Cardiac fibroblast (primary cell): ENCODE measurements around the gene EWSR1.
"Not testable (repeated sequence)": the region's sequence is repeated elsewhere in the genome, so short reads cannot be mapped to it uniquely, and the experiment has no call there.

ENCODE experiments used
- DNase-seq, 2 donors: peaks; one replicate each; pipeline versions ENCODE4 v3.0.0 to v3.0.0-alpha.2; 2010; ENCODE audit warnings: low read depth in 2 of 2
- H3K4me3 ChIP-seq, 2 donors: replicated peaks in 1 of 2; 1 replicate in 1 of 2; 2 replicates in 1 of 2; pipeline ENCODE4 v1.5.1; 2011; ENCODE audit warnings: low read depth in 2 of 2, low read length in 2 of 2, mild to moderate bottlenecking in 2 of 2, moderate library complexity in 1 of 2
- CTCF ChIP-seq: IDR thresholded peaks from one replicate; pipeline ENCODE4 v1.5.1; 2011; ENCODE audit warnings: low read depth, mild to moderate bottlenecking, low read length, inconsistent platforms

EWSR1 gene, protein sequence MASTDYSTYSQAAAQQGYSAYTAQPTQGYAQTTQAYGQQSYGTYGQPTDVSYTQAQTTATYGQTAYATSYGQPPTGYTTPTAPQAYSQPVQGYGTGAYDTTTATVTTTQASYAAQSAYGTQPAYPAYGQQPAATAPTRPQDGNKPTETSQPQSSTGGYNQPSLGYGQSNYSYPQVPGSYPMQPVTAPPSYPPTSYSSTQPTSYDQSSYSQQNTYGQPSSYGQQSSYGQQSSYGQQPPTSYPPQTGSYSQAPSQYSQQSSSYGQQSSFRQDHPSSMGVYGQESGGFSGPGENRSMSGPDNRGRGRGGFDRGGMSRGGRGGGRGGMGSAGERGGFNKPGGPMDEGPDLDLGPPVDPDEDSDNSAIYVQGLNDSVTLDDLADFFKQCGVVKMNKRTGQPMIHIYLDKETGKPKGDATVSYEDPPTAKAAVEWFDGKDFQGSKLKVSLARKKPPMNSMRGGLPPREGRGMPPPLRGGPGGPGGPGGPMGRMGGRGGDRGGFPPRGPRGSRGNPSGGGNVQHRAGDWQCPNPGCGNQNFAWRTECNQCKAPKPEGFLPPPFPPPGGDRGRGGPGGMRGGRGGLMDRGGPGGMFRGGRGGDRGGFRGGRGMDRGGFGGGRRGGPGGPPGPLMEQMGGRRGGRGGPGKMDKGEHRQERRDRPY

GRCh38 chr22:29267858-29268510, at the start of gene EWSR1, which contains the start of gene RHBDD3:
EWSR1 (plus strand) TSS chr22:29268268; CDS start chr22:29268337, 69 bp downstream.
RHBDD3 (minus strand) TSS chr22:29267981; CDS start chr22:29265626, 2,355 bp downstream.
- TF ChIP-seq CTCF: no peak
- H3K4me3 ChIP-seq: peak within 1 kb of the TSS; percentile 84 to 88
- peak; percentile 99 for DNase-seq

DNA sequence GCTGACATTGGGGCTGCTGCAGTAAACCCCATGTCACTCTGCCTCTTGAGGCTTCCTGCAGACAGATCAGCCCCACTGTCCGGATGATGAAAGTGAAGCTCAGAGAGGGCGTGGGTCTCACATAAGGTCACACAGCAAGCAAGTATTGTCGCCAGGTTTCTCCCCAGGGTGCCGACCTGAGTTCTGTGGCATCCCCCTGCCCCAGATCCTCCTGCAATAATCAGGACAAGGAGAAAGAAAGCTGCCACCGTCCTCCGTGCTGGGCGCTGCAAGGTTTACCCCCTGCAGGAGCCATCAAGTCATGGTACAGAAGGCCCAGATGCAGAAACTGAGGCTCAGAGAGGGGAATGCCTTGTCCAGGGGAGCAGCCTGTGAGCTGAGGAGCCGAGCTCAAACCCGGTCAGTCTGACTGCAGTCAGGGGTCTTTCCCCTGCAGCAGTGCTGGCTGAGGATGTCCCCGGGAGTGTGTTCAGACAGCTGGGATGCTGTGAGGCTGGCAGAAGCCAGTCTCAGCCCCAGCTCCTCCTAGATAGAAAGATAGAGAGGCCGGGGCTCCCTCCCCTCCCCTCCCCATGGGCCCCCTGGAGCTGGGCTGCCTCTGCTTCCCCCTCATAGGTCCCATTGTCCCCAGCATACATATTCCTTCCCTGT, 49.2 kb upstream of the EWSR1 start:
- H3K4me3 ChIP-seq: no peak overlapping the region
- DNase-seq: no peak
- no peak for TF ChIP-seq CTCF

DNA sequence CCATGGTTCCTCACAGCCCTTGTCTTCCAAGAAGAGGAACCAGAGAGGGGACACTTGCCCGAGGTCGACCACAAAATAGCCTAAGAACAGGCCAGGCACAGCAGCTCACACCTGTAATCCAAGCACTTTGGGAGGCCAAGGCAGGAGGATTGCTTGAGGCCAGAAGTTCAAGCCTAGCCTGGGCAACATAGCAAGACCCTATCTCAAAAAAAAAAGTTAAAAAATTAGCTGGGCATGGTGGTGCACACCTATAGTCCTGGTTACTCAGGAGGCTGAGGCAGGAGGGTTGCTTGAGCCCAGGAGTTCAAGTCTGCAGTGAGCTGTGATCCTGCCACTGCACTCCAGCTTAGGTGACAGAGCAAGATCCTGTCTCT, 48.7 kb upstream of the EWSR1 start:
- H3K4me3 ChIP-seq, DNase-seq: not testable (repeated sequence)

- no peak for TF ChIP-seq CTCF
- H3K4me3 ChIP-seq: no peak overlapping the region
- DNase-seq: no peak
Observed at GRCh38 chr22:29219881-29220670, 48.0 kb upstream of the EWSR1 start.

DNA sequence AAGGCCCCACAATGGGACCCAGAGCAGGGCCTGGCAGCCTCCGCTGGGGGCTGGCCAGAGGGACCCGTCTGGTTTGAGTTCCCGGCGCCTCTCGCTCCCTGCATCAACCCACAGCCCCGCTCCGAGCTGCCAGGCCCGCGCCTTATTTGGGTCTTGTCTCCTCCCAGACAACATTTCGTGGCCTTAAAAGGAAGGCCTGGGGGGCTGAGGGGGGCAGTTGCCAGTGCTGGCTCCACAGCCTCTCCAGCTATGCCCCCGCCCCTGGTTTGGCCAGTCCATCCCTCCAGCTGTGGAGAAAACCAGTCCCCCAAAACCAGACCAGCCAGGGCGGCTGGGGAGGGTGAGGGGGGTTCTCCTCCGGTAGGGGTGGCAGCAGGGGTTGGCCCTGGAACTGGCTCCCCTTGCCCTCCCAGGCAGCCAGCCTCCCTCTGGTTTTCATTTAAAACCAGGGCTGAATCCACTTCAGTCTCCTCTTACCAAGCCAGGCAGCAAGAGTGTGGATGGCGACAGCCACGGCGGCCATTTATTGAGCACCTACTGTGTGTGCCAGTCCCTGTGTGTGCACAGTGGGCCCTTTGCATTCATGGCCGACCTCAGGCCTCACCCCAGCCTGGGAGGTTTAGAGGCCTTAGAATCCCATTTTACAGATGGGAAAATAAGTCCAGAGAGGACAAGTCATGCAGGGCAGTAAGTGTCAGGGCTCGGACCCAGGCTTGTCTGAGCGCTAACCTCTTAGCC, 43.8 kb upstream of the EWSR1 start:
- H3K4me3 ChIP-seq: no peak overlapping the region
- no peak for TF ChIP-seq CTCF
- DNase-seq: no peak

GRCh38 chr22:29224859-29225410, 43.1 kb upstream of the EWSR1 start:
- no peak for DNase-seq
- TF ChIP-seq CTCF: no peak
- no peak overlapping the region for H3K4me3 ChIP-seq
